PC-9 (cell line): ENCODE results near the gene SMAP2. TPM values are rescaled to one million over a fixed set of nuclear protein-coding genes. Genes with fewer than 3 reads are reported as not detected.

ENCODE experiments used
- BruUV-seq: library from RNA; stranded (reverse); fragments of 400-500 nt; replicated peaks from 2 replicates; lab custom pipeline; 2021; lab: Mats Ljungman, UMichigan
- CTCF ChIA-PET: fragments of 300-600 bp; sonication (Branson Sonifier 250); formaldehyde crosslinking; loops from one replicate; lab custom pipeline; 2022; ENCODE audit warnings: antibody characterized with exemption; lab: Charles Lee
- POLR2A ChIA-PET: fragments of 300-600 bp; sonication (Branson Sonifier 250); formaldehyde crosslinking; loops from one replicate; lab custom pipeline; 2022; ENCODE audit warnings: antibody characterized with exemption; ENCODE audit not compliant: unreplicated experiment; lab: Charles Lee
- DNase-seq, 2 experiments: peaks; one replicate each; pipeline versions ENCODE4 v3.0.0 to v3.0.0-alpha.2; 2015 to 2022; ENCODE audit warnings: mixed read lengths in 1 of 2
- H2AFZ ChIP-seq: fragments of 200-600 bp; sonication (generic); 2 replicates; pipeline ENCODE4 v1.8.1; 2017; ENCODE audit warnings: antibody characterized with exemption
- H3F3A ChIP-seq: fragments of 200-600 bp; sonication (generic); 2 replicates; pipeline ENCODE4 v1.8.1; 2017; ENCODE audit warnings: antibody characterized with exemption, mild to moderate bottlenecking, low read depth; ENCODE audit not compliant: insufficient read depth
- H3K27ac ChIP-seq: fragments of 200-600 bp; sonication (generic); 2 replicates; pipeline ENCODE4 v1.6.1; 2016; ENCODE audit warnings: mixed run types
- H3K27me3 ChIP-seq: fragments of 200-600 bp; sonication (generic); 2 replicates; pipeline ENCODE4 v1.6.1; 2016; ENCODE audit warnings: low read depth, mixed run types; ENCODE audit not compliant: insufficient read depth
- H3K36me3 ChIP-seq: fragments of 200-600 bp; sonication (generic); 2 replicates; pipeline ENCODE4 v1.6.1; 2016; ENCODE audit warnings: low read depth, mixed run types
- H3K4me1 ChIP-seq: fragments of 200-600 bp; sonication (generic); replicated peaks from 2 replicates; pipeline ENCODE4 v1.6.1; 2016; ENCODE audit warnings: mixed run types; ENCODE audit not compliant: insufficient read depth
- H3K4me2 ChIP-seq: fragments of 200-600 bp; sonication (generic); 2 replicates; pipeline ENCODE4 v1.6.1; 2017; ENCODE audit warnings: mixed run types
- H3K4me3 ChIP-seq: fragments of 200-600 bp; sonication (generic); 2 replicates; pipeline ENCODE4 v1.6.1; 2016; ENCODE audit warnings: mixed run types
- H3K79me2 ChIP-seq: fragments of 200-600 bp; sonication (generic); 2 replicates; pipeline ENCODE4 v1.6.1; 2017; ENCODE audit warnings: low read depth, mixed run types
- H3K9me2 ChIP-seq: fragments of 200-600 bp; sonication (generic); 2 replicates; pipeline ENCODE4 v1.8.1; 2017; ENCODE audit warnings: mild to moderate bottlenecking; ENCODE audit not compliant: insufficient read depth
- H3K9me3 ChIP-seq: fragments of 200-600 bp; sonication (generic); 2 replicates; pipeline ENCODE4 v1.8.1; 2016; ENCODE audit warnings: low read depth; ENCODE audit not compliant: insufficient read depth
- H4K20me1 ChIP-seq: fragments of 200-600 bp; sonication (generic); 2 replicates; pipeline ENCODE4 v1.8.1; 2017; ENCODE audit not compliant: insufficient read depth
- EZH2 ChIP-seq: fragments of 200-600 bp; sonication (generic); IDR thresholded peaks from 2 replicates; pipeline ENCODE4 v1.8.0; 2017; ENCODE audit warnings: antibody characterized with exemption, low read depth
- intact Hi-C: fragments of 100-400 bp; cut with micrococcal nuclease; formaldehyde crosslinking; loops from one replicate; pipeline ENCODE4 v1.10.0; 2022; ENCODE audit not compliant: unreplicated experiment
- total RNA-seq: library from RNA; stranded (reverse); gene quantifications from 2 replicates; pipeline ENCODE4 v1.2.3, GENCODE V29; 2021
- TF ChIP-seq, protein P1 (sequence below): fragments of 200-600 bp; sonication (generic); conservative IDR thresholded peaks from 2 replicates; pipeline ENCODE4 v1.6.1; 2017; ENCODE audit warnings: mixed run types, antibody characterized with exemption, mild to moderate bottlenecking, moderate library complexity

The SMAP2 gene
- total RNA-seq, 1 experiment from 2014 or later, result 19.7 TPM

DNA sequence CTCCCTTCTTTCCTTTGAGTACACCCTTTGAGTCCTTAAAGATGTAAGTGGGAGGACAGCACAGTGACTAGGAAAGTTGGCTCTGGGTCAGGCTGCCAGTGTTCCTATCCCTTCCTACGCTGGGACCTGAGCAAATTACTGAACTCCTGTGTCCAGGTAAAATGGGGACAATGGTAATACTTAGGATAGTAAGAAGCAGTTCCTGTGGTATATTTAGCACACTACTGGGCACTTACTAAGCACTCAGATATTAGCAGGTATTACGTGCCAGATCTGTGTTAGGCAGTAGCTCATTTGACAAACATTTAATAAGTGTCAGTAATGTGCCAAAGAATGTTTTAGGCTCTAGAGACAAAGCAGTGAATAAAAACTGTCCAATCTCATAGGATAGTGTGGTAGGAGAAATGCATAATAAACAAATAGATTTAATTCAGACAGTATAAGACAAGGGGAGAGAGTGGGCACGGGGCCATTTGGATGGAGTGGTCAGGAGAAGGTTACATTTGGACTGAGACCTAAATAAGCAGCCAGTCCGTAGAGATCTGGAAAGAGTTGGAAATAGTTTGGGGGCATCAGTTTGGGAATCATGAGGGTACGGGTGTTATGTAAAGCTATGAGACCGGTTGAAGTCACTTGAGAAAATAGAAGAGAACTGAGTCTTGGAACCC lies 50.6 kb downstream of the SMAP2 start:
- TF ChIP-seq EZH2, result no peak
- TF ChIP-seq, protein P1, sequence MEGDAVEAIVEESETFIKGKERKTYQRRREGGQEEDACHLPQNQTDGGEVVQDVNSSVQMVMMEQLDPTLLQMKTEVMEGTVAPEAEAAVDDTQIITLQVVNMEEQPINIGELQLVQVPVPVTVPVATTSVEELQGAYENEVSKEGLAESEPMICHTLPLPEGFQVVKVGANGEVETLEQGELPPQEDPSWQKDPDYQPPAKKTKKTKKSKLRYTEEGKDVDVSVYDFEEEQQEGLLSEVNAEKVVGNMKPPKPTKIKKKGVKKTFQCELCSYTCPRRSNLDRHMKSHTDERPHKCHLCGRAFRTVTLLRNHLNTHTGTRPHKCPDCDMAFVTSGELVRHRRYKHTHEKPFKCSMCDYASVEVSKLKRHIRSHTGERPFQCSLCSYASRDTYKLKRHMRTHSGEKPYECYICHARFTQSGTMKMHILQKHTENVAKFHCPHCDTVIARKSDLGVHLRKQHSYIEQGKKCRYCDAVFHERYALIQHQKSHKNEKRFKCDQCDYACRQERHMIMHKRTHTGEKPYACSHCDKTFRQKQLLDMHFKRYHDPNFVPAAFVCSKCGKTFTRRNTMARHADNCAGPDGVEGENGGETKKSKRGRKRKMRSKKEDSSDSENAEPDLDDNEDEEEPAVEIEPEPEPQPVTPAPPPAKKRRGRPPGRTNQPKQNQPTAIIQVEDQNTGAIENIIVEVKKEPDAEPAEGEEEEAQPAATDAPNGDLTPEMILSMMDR, result no peak
- no peaks in the 10 kb centered on the region for H3K27me3 ChIP-seq
- H3F3A ChIP-seq, result no peaks in the 10 kb centered on the region
- no peak overlapping the region for H3K4me3 ChIP-seq
- H3K27ac ChIP-seq, result no peak overlapping the region
- H3K9me3 ChIP-seq, result no peaks in the 10 kb centered on the region
- ChIA-PET POLR2A (interaction anchor here (0.6 kb wide), 1 partner anchor 109 kb away, joined by 3 read pairs; no protein-coding TSS in a partner anchor), CTCF (no interaction called here)
- no TSS peak for BruUV-seq
- H3K36me3 ChIP-seq, result no peaks in the 10 kb centered on the region; the same call in 1 of the 2 replicates
- no peaks in the 10 kb centered on the region for H3K9me2 ChIP-seq
- H2AFZ ChIP-seq, result no peak overlapping the region
- H4K20me1 ChIP-seq, result no peaks in the 10 kb centered on the region
- H3K4me2 ChIP-seq, result no peak overlapping the region
- DNase-seq, result no peak
- H3K79me2 ChIP-seq, result no peaks in the 10 kb centered on the region
- H3K4me1 ChIP-seq, result no peaks in the 10 kb centered on the region
- intact Hi-C loops, result no loop called here

- no TSS peak for BruUV-seq
- no peak for DNase-seq
- Histone ChIP-seq H3K4me3 (no peak overlapping the region), H3K79me2 (no peaks in the 10 kb centered on the region), H3K27me3 (no peaks in the 10 kb centered on the region), H3K27ac (no peak overlapping the region), H4K20me1 (no peaks in the 10 kb centered on the region), H3K9me2 (no peaks in the 10 kb centered on the region), H2AFZ (no peak overlapping the region), H3K4me1 (no peaks in the 10 kb centered on the region), H3K4me2 (no peak overlapping the region), H3K36me3 (no peaks in the 10 kb centered on the region; the same call in 1 of the 2 replicates), H3K9me3 (no peaks in the 10 kb centered on the region), H3F3A (no peaks in the 10 kb centered on the region)
- ChIA-PET CTCF (interaction anchor here (0.6 kb wide), 1 partner anchor 15 kb away, joined by 3 read pairs; no protein-coding TSS in a partner anchor), POLR2A (interaction anchor here (0.6 to 0.7 kb wide), 3 partner anchors 564 to 767 kb away, joined by 3 to 6 read pairs (median 3); no protein-coding TSS in a partner anchor)
- TF ChIP-seq, protein P1, result no peak
- no peak for TF ChIP-seq EZH2
- intact Hi-C loops, result no loop called here
Measured at GRCh38 chr1:40425198-40425597, 51.7 kb downstream of the SMAP2 start.

GRCh38 chr1:40431385-40431784 lies 57.9 kb downstream of the SMAP2 start:
- ChIA-PET POLR2A (no interaction called here), CTCF (interaction anchor here (0.6 kb wide), 1 partner anchor 334 kb away, joined by 4 read pairs; no protein-coding TSS in a partner anchor)
- Histone ChIP-seq H3F3A (no peaks in the 10 kb centered on the region), H3K4me2 (no peak overlapping the region), H3K27me3 (no peaks in the 10 kb centered on the region), H3K27ac (no peak overlapping the region), H4K20me1 (no peaks in the 10 kb centered on the region), H3K36me3 (no peaks in the 10 kb centered on the region), H3K4me1 (no peaks in the 10 kb centered on the region), H3K9me3 (no peaks in the 10 kb centered on the region; the same call in 1 of the 2 replicates), H3K4me3 (no peak overlapping the region), H2AFZ (no peak overlapping the region), H3K79me2 (no peaks in the 10 kb centered on the region), H3K9me2 (no peaks in the 10 kb centered on the region)
- DNase-seq, result no peak
- no TSS peak for BruUV-seq
- TF ChIP-seq, protein P1, result no peak
- TF ChIP-seq EZH2, result no peak
- intact Hi-C loops, result no loop called here
